Measurements from ENCODE around the gene MYMK. TPM values are rescaled to one million over a fixed set of nuclear protein-coding genes. Genes with fewer than 3 reads are reported as not detected.

The MYMK gene
- total and polyA plus RNA-seq, 2 of the 13 experiments (the other 11 are each of a cell fraction or from before 2014, with no cell fraction given), result not detected

- CTCF ChIA-PET (ENCODE audit: low intra/inter-chr PET ratio, low total read pairs), result no interaction called here
- 0 out of 2 replicates have a peak, but pooled peaks cover 2% of the 10 kb centered on the region for H4K20me1 ChIP-seq (ENCODE audit: insufficient read depth, low read length)
- intact Hi-C loops (cut with micrococcal nuclease; ENCODE audit: unreplicated experiment), result no loop called here
These were observed 51.9 kb downstream of the MYMK start for GRCh38 chr9:133472753-133473378.

More at GRCh38 chr9:133472753-133473378, 51.9 kb downstream of the MYMK start:
- Histone ChIP-seq H3K4me3 (replicated peaks in 1 of 3; ENCODE audit: insufficient read depth in 1 of 3, low read depth in 2 of 3, low read length in 3 of 3) (no peak overlapping the region), H3K4me2 (ENCODE audit: low read depth, low read length) (no peak overlapping the region), H2AFZ (ENCODE audit: low read length) (no peak overlapping the region), H3K4me1 (ENCODE audit: insufficient read depth, low read length) (peaks cover 16% of the 10 kb centered on the region), H3K36me3 (replicated peaks in 1 of 2; ENCODE audit: control insufficient read depth in 1 of 2, insufficient read depth in 2 of 2, low read length in 2 of 2) (peaks cover 3 to 4% of the 10 kb centered on the region in 2 experiments; a peak in 1 of 5 replicates), H3K27ac (ENCODE audit: extremely low read length, insufficient read depth, low read length) (no peak overlapping the region), H3K9ac (ENCODE audit: insufficient read depth, low read depth, low read length) (no peak overlapping the region), H3K79me2 (ENCODE audit: insufficient read depth, low read length) (no peaks in the 10 kb centered on the region), H3K27me3 (ENCODE audit: control insufficient read depth in 1 of 2, insufficient read depth in 2 of 2, low read length in 2 of 2) (no peaks in the 10 kb centered on the region), H3K9me3 (ENCODE audit: low read length) (no peaks in the 10 kb centered on the region)
- TF ChIP-seq ZBTB40 (IDR thresholded peaks at IDR 0.05) (no peak), ZBTB40 (CRISPR knock-in tag; IDR thresholded peaks at IDR 0.05) (no peak), AKAP8 (CRISPR knock-in tag; IDR thresholded peaks at IDR 0.05) (peak; percentile 84)
- DNase-seq (ENCODE audit: low spot score) (no peak), ATAC-seq (no peak), FAIRE-seq (no peak)
- POLR2A ChIA-PET, result no interaction called here
- in situ Hi-C loops (cut with HindIII; ENCODE audit: extremely low pct_ligation_motif_present, low pct_unique_long_range_greater_than_20kb), result no loop called here
- no TSS peak for BruUV-seq (replicated peaks)
- 96% methylated on average over 8 of the region's 19 CpGs for WGBS (ENCODE audit: low lambda C conversion rate)
